22Rv1 (cell line): Measurements from ENCODE around the gene PC.

ENCODE experiments used
- ZFX ChIP-seq: fragments of 450-650 bp; IDR thresholded peaks from 2 replicates; pipeline ENCODE4 v1.6.1; 2017; ENCODE audit warnings: antibody characterized with exemption, borderline replicate concordance
- TF ChIP-seq, protein P1 (sequence below): fragments of 450-650 bp; IDR thresholded peaks from 2 replicates; pipeline ENCODE4 v1.5.1; 2017; ENCODE audit warnings: mild to moderate bottlenecking

DNA sequence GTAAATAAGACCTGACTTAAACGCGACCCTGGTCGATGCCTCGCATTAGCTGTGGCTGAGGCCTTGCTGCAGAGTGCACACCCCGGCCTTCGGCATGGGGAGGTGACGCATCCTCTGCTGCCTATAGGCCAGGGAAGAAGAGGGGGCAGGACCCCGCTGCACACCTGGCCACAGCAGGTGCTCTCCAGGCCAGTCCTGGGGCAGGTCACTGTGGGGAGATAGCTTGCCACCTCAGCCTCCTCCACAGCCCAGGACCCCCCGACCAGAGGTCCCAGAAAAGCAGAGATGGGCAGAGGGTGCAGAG, 88.7 kb downstream of the PC start:
- TF ChIP-seq, protein P1, sequence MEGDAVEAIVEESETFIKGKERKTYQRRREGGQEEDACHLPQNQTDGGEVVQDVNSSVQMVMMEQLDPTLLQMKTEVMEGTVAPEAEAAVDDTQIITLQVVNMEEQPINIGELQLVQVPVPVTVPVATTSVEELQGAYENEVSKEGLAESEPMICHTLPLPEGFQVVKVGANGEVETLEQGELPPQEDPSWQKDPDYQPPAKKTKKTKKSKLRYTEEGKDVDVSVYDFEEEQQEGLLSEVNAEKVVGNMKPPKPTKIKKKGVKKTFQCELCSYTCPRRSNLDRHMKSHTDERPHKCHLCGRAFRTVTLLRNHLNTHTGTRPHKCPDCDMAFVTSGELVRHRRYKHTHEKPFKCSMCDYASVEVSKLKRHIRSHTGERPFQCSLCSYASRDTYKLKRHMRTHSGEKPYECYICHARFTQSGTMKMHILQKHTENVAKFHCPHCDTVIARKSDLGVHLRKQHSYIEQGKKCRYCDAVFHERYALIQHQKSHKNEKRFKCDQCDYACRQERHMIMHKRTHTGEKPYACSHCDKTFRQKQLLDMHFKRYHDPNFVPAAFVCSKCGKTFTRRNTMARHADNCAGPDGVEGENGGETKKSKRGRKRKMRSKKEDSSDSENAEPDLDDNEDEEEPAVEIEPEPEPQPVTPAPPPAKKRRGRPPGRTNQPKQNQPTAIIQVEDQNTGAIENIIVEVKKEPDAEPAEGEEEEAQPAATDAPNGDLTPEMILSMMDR: no peak
- TF ChIP-seq ZFX: no peak
